ENCODE data around the gene PDE10A. TPM values are rescaled to one million over a fixed set of nuclear protein-coding genes. Genes with fewer than 3 reads are reported as not detected.

PDE10A gene
- total RNA-seq, 1 experiment from 2014 or later = 1.8 TPM

DNA sequence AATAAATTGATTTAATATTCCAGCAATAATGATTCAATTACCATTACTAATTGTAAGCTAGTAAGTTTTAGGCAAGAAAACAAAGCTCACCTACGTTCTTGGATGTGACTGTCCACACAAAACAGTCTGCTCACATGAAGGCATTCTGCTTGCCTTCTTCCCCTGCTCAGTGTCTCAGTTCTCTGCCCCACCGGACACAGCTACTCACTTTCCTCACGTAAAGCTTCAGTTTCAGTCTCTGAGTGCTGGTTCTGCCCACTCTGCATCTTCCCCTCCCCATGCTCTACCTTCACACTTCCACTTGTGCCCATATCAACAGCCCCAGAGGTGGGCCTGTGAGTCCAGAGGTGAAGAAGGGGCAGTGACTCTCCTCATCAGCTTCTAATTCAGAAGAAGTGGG, 279.7 kb downstream of the PDE10A start:
- Mint-ChIP-seq H3K4me1 (ENCODE audit: insufficient read depth, unreplicated experiment) (no peaks in the 10 kb centered on the region), H3K27me3 (ENCODE audit: insufficient read depth, unreplicated experiment) (no peaks in the 10 kb centered on the region), H3K4me3 (ENCODE audit: unreplicated experiment) (no peak overlapping the region), H3K27ac (ENCODE audit: low read depth, unreplicated experiment) (no peak overlapping the region), H3K36me3 (ENCODE audit: insufficient read depth, unreplicated experiment) (no peaks in the 10 kb centered on the region), H3K9me3 (ENCODE audit: unreplicated experiment) (no peaks in the 10 kb centered on the region)
- intact Hi-C loops (cut with micrococcal nuclease) = no loop called here
- no peak for DNase-seq (ENCODE audit: unreplicated experiment)
- CTCF ChIA-PET = no interaction called here
- BruUV-seq (replicated peaks) = no TSS peak
- POLR2A ChIA-PET = no interaction called here
- TF ChIP-seq, protein P1, sequence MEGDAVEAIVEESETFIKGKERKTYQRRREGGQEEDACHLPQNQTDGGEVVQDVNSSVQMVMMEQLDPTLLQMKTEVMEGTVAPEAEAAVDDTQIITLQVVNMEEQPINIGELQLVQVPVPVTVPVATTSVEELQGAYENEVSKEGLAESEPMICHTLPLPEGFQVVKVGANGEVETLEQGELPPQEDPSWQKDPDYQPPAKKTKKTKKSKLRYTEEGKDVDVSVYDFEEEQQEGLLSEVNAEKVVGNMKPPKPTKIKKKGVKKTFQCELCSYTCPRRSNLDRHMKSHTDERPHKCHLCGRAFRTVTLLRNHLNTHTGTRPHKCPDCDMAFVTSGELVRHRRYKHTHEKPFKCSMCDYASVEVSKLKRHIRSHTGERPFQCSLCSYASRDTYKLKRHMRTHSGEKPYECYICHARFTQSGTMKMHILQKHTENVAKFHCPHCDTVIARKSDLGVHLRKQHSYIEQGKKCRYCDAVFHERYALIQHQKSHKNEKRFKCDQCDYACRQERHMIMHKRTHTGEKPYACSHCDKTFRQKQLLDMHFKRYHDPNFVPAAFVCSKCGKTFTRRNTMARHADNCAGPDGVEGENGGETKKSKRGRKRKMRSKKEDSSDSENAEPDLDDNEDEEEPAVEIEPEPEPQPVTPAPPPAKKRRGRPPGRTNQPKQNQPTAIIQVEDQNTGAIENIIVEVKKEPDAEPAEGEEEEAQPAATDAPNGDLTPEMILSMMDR (IDR thresholded peaks at IDR 0.05; ENCODE audit: unreplicated experiment) = no peak

DNA sequence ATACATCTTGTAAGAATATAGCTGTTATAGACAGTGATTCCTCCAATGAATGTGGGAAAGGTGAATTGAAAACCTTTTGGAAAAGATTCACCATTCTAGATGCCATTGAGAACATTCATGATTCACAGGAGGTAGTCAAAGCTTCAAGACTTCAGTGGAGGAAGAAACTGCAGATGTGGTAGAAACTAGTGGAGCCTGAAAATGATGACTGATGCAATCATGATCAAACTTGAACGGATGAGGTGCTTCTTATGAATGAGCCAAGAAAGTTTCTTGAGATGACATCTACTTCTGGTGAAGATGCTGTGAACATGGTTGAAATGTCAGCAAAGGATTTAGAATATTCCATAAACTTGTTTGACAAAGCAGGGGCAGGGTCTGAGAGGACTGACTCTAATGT, 286.9 kb downstream of the PDE10A start:
- H3K9me3 Mint-ChIP-seq (ENCODE audit: unreplicated experiment) = no peaks in the 10 kb centered on the region
- intact Hi-C loops (cut with micrococcal nuclease) = no loop called here
- no peak for DNase-seq (ENCODE audit: unreplicated experiment)
- TF ChIP-seq, protein P1 (IDR thresholded peaks at IDR 0.05; ENCODE audit: unreplicated experiment) = no peak
- no peaks in the 10 kb centered on the region for H3K36me3 Mint-ChIP-seq (ENCODE audit: insufficient read depth, unreplicated experiment)
- H3K4me1 Mint-ChIP-seq (ENCODE audit: insufficient read depth, unreplicated experiment) = no peaks in the 10 kb centered on the region
- CTCF ChIA-PET = interaction anchor here (0.6 kb wide), 2 partner anchors 475 to 730 kb away, joined by 3 to 4 read pairs; no protein-coding TSS in a partner anchor
- POLR2A ChIA-PET = interaction anchor here (1.3 kb wide), 1 partner anchor 11 kb away, joined by 5 read pairs; no protein-coding TSS in a partner anchor
- H3K4me3 Mint-ChIP-seq (ENCODE audit: unreplicated experiment) = no peak overlapping the region
- no peak overlapping the region for H3K27ac Mint-ChIP-seq (ENCODE audit: low read depth, unreplicated experiment)
- no peaks in the 10 kb centered on the region for H3K27me3 Mint-ChIP-seq (ENCODE audit: insufficient read depth, unreplicated experiment)
- BruUV-seq (replicated peaks) = no TSS peak

DNA sequence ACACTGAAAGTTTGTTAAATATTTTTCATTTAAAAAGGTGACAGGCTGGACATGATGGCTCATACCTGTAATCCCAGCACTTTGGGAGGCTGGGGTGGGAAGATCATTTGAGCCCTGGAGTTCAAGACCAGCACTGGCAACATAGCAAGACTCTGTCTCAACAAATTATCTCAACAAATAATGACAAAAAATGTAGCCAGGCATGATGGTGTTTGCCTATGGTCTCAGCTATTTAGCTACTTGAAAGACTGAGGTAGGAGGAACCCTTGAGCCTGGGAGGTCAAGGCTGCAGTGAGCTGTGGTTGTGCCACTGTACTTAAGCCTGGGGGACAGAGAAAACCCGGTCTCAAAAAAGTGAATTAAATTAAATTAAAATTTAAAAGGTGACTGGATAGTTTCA, 297.7 kb downstream of the PDE10A start:
- ChIA-PET POLR2A (interaction anchor here (0.8 kb wide), 1 partner anchor 699 kb away, joined by 6 read pairs; no protein-coding TSS in a partner anchor), CTCF (no interaction called here)
- DNase-seq (ENCODE audit: unreplicated experiment) = no peak
- intact Hi-C loops (cut with micrococcal nuclease) = no loop called here
- no peaks in the 10 kb centered on the region for H3K36me3 Mint-ChIP-seq (ENCODE audit: insufficient read depth, unreplicated experiment)
- TF ChIP-seq, protein P1 (IDR thresholded peaks at IDR 0.05; ENCODE audit: unreplicated experiment) = no peak
- no peak overlapping the region for H3K27ac Mint-ChIP-seq (ENCODE audit: low read depth, unreplicated experiment)
- BruUV-seq (replicated peaks) = no TSS peak
- no peak overlapping the region for H3K4me3 Mint-ChIP-seq (ENCODE audit: unreplicated experiment)
- no peaks in the 10 kb centered on the region for H3K4me1 Mint-ChIP-seq (ENCODE audit: insufficient read depth, unreplicated experiment)
- H3K9me3 Mint-ChIP-seq (ENCODE audit: unreplicated experiment) = peaks cover 14% of the 10 kb centered on the region
- no peaks in the 10 kb centered on the region for H3K27me3 Mint-ChIP-seq (ENCODE audit: insufficient read depth, unreplicated experiment)

DNA sequence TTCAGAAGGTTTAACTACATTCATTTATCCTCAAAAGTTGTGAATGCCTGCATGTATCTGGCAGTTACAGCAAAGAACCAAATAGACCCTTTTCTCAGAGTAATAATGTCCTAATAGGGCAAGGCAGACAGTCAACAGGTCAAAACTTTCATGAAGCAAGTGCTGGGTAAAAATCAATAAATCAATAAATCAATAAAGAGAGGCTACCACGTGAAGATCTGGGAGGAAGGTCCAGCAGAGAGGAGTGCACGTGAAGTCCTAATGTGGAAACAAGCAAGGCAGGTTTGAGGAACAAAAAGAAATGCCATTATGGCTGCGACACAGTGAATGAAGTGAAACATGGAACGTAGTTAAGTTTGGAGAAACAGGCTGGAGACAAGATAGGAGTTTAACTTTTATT, 317.3 kb downstream of the PDE10A start:
- intact Hi-C loops (cut with micrococcal nuclease) = no loop called here

More for the DNA sequence above, 317.3 kb downstream of the PDE10A start:
- Mint-ChIP-seq H3K9me3 (ENCODE audit: unreplicated experiment) (peaks cover 12% of the 10 kb centered on the region), H3K4me3 (ENCODE audit: unreplicated experiment) (no peak overlapping the region), H3K27me3 (ENCODE audit: insufficient read depth, unreplicated experiment) (no peaks in the 10 kb centered on the region), H3K36me3 (ENCODE audit: insufficient read depth, unreplicated experiment) (no peaks in the 10 kb centered on the region), H3K27ac (ENCODE audit: low read depth, unreplicated experiment) (no peak overlapping the region), H3K4me1 (ENCODE audit: insufficient read depth, unreplicated experiment) (no peaks in the 10 kb centered on the region)
- TF ChIP-seq, protein P1 (IDR thresholded peaks at IDR 0.05; ENCODE audit: unreplicated experiment) = no peak
- ChIA-PET POLR2A (no interaction called here), CTCF (no interaction called here)
- DNase-seq (ENCODE audit: unreplicated experiment) = no peak
- BruUV-seq (replicated peaks) = no TSS peak

Measured in MCF 10A (cell line).